HepG2 (cell line): ENCODE results near the gene CEP131. TPM values are rescaled to one million over a fixed set of nuclear protein-coding genes. Genes with fewer than 3 reads are reported as not detected.

Experiments
- ATAC-seq: fragments of 200-7000 bp; cut with Tn5 transposase; 3 replicates; pipeline ENCODE4 v1.9.1; 2020; ENCODE audit warnings: mild to moderate bottlenecking, moderate library complexity
- BruUV-seq: library from RNA; stranded (reverse); fragments of 400-500 nt; replicated peaks from 2 replicates; lab custom pipeline; 2021; lab: Mats Ljungman, UMichigan
- CTCF ChIA-PET: fragments of 300-600 bp; formaldehyde crosslinking; extraction: SDS; loops from one replicate; lab custom pipeline; 2021; ENCODE audit warnings: low total read pairs, inconsistent platforms, low intra/inter-chr PET ratio; lab: Yijun Ruan, JAX
- POLR2A ChIA-PET: fragments of 350-600 bp; sonication (Branson Sonifier 250); formaldehyde crosslinking; loops from one replicate; lab custom pipeline; 2020; ENCODE audit warnings: antibody characterized with exemption, inconsistent platforms; lab: Yijun Ruan, JAX
- DNase-seq: peaks from one replicate; pipeline ENCODE4 v3.0.0-alpha.2; 2015; ENCODE audit warnings: low spot score
- FAIRE-seq: peaks from 3 replicates; lab custom pipeline; 2011; peaks lifted over from hg19 to GRCh38; lab: Jason Lieb, UNC
- H2AFZ ChIP-seq: one replicate; pipeline ENCODE4 v1.6.1; 2011; ENCODE audit warnings: low read length, inconsistent platforms
- H3K27ac ChIP-seq: fragments of 300-600 bp; 3 replicates; pipeline ENCODE4 v1.8.0; 2011; ENCODE audit warnings: mixed run types, mild to moderate bottlenecking, mixed read lengths, low read length, inconsistent platforms; ENCODE audit not compliant: insufficient read depth; ENCODE audit errors: extremely low read length
- H3K27me3 ChIP-seq, 2 experiments: fragments of 200-600 bp in 1 of 2; 2 replicates in 1 of 2; 3 replicates in 1 of 2; pipeline versions ENCODE4 v1.6.0 to v1.8.0; 2011; ENCODE audit warnings: low read length in 2 of 2, mild to moderate bottlenecking in 2 of 2, moderate library complexity in 2 of 2, inconsistent platforms in 1 of 2; ENCODE audit not compliant: insufficient read depth in 2 of 2, control insufficient read depth in 1 of 2
- H3K36me3 ChIP-seq, 2 experiments: fragments of 200-600 bp in 1 of 2; replicated peaks in 1 of 2; 2 replicates in 1 of 2; 3 replicates in 1 of 2; pipeline versions ENCODE4 v1.5.1 to v1.8.0; 2011; ENCODE audit warnings: low read length in 2 of 2, inconsistent platforms in 1 of 2; ENCODE audit not compliant: insufficient read depth in 2 of 2, control insufficient read depth in 1 of 2
- H3K4me1 ChIP-seq: 2 replicates; pipeline ENCODE4 v1.5.1; 2012; ENCODE audit warnings: low read length, inconsistent platforms; ENCODE audit not compliant: insufficient read depth
- H3K4me2 ChIP-seq: 2 replicates; pipeline ENCODE4 v1.6.0; 2011; ENCODE audit warnings: low read depth, low read length, inconsistent platforms
- H3K4me3 ChIP-seq, 3 experiments: fragments of 200-600 bp in 1 of 3; sonication (generic), shearing (Covaris generic) in 1 of 3; replicated peaks in 1 of 3; 2 replicates each; pipeline ENCODE4 v1.5.1; 2011 to 2016; ENCODE audit warnings: low read length in 3 of 3, inconsistent platforms in 2 of 3, low read depth in 2 of 3, mild to moderate bottlenecking in 2 of 3, control low read depth in 1 of 3, mixed read lengths in 1 of 3; ENCODE audit not compliant: insufficient read depth in 1 of 3
- H3K79me2 ChIP-seq: one replicate; pipeline ENCODE4 v1.6.1; 2011; ENCODE audit warnings: low read length, inconsistent platforms; ENCODE audit not compliant: insufficient read depth
- H3K9ac ChIP-seq: 2 replicates; pipeline ENCODE4 v1.6.0; 2011; ENCODE audit warnings: mild to moderate bottlenecking, low read depth, low read length, inconsistent platforms; ENCODE audit not compliant: insufficient read depth
- H3K9me3 ChIP-seq: 2 replicates; pipeline ENCODE4 v1.5.1; 2012; ENCODE audit warnings: mild to moderate bottlenecking, low read length
- H4K20me1 ChIP-seq: 2 replicates; pipeline ENCODE4 v1.6.0; 2011; ENCODE audit warnings: inconsistent platforms, mild to moderate bottlenecking, low read length, moderate library complexity; ENCODE audit not compliant: insufficient read depth
- HNRNPL ChIP-seq: fragments of 200-400 bp; formaldehyde crosslinking; IDR thresholded peaks from 2 replicates; pipeline ENCODE4 v1.6.1; 2017; ENCODE audit warnings: mild to moderate bottlenecking, low read depth, low read length
- HNRNPLL ChIP-seq: fragments of 200-400 bp; formaldehyde crosslinking; IDR thresholded peaks from 2 replicates; pipeline ENCODE4 v1.6.1; 2017; ENCODE audit warnings: mild to moderate bottlenecking, low read depth, low read length; ENCODE audit not compliant: poor library complexity, severe bottlenecking
- SNAPC4 ChIP-seq: sonication (generic); formaldehyde crosslinking; IDR thresholded peaks from 2 replicates; pipeline ENCODE4 v1.4.0; 2020; ENCODE audit warnings: mild to moderate bottlenecking, missing genetic modification reagents
- ZFP90 ChIP-seq: sonication (generic); formaldehyde crosslinking; IDR thresholded peaks from 2 replicates; pipeline ENCODE4 v1.8.0; 2022; ENCODE audit warnings: missing genetic modification reagents, mild to moderate bottlenecking, inconsistent platforms, borderline replicate concordance
- ZNF10 ChIP-seq: sonication (generic); formaldehyde crosslinking; IDR thresholded peaks from 2 replicates; pipeline ENCODE4 v1.4.0; 2020; ENCODE audit warnings: mild to moderate bottlenecking, low read depth, missing genetic modification reagents, borderline replicate concordance
- ZNF839 ChIP-seq: sonication (generic); formaldehyde crosslinking; IDR thresholded peaks from 2 replicates; pipeline ENCODE4 v1.4.0; 2020; ENCODE audit warnings: missing genetic modification reagents, mild to moderate bottlenecking, borderline replicate concordance
- whole genome bisulfite sequencing: methylation state at CpG from one replicate; pipeline ENCODE4 v1.1.6; 2017; ENCODE audit warnings: low lambda C conversion rate; 5-methylcytosine and 5-hydroxymethylcytosine counted together
- in situ Hi-C: cut with HindIII; loops from 2 replicates; pipeline ENCODE4 v1.10.0; 2017; ENCODE audit warnings: low pct_unique_long_range_greater_than_20kb; ENCODE audit not compliant: extremely low pct_ligation_motif_present
- intact Hi-C: fragments of 100-400 bp; cut with micrococcal nuclease; formaldehyde crosslinking; loops from one replicate; pipeline ENCODE4 v1.10.0; 2022; ENCODE audit not compliant: unreplicated experiment
- polyA plus RNA-seq, 8 experiments: library from polyadenylated mRNA; depleted of rRNA in 3 of 8; stranded (reverse) in 7 of 8; unstranded in 1 of 8; fragments of >200 nt; fragmentation: Illumina TruSeq in 4 of 8; extraction: Trizol in 4 of 8; gene quantifications; 2 replicates each; pipeline versions ENCODE4 v1.2.1 to v1.2.3, GENCODE V29; 2011 to 2016; ENCODE audit warnings: low read depth in 4 of 8, missing spikeins in 1 of 8, mixed read lengths in 1 of 8; ENCODE audit not compliant: insufficient read depth in 1 of 8
- total RNA-seq, 5 experiments: library from RNA; depleted of rRNA; stranded (reverse); fragments of >200 nt; fragmentation: Illumina TruSeq; extraction: Trizol; gene quantifications; 2 replicates each; pipeline ENCODE4 v1.2.3, GENCODE V29; 2016; ENCODE audit warnings: low read depth in 1 of 5
- TF ChIP-seq, protein P1 (sequence below): sonication (generic); formaldehyde crosslinking; IDR thresholded peaks from 2 replicates; pipeline ENCODE4 v1.4.0; 2020; ENCODE audit warnings: mild to moderate bottlenecking, low read depth, missing genetic modification reagents
- TF ChIP-seq, protein P2 (sequence below): sonication (generic); formaldehyde crosslinking; IDR thresholded peaks from 2 replicates; pipeline ENCODE4 v1.4.0; 2020; ENCODE audit warnings: missing genetic modification reagents
- TF ChIP-seq, protein P3 (sequence below): sonication (generic); formaldehyde crosslinking; IDR thresholded peaks from 2 replicates; pipeline ENCODE4 v1.4.0; 2020; ENCODE audit warnings: mild to moderate bottlenecking, missing genetic modification reagents, borderline replicate concordance
- TF ChIP-seq, protein P4 (sequence below): IDR thresholded peaks from 2 replicates; pipeline ENCODE4 v1.6.1; 2012; ENCODE audit warnings: inconsistent platforms

CEP131 gene
- total and polyA plus RNA-seq, 2 of the 13 experiments (the other 11 are each of a cell fraction or from before 2014, with no cell fraction given) = 5.0 to 16.8 TPM

GRCh38 chr17:81179220-81179619 lies 43.5 kb downstream of the CEP131 start:
- no peak overlapping the region for H3K9ac ChIP-seq
- H4K20me1 ChIP-seq = no peaks in the 10 kb centered on the region
- H2AFZ ChIP-seq = no peak overlapping the region
- ChIA-PET POLR2A (interaction anchor here (1.0 to 2.2 kb wide), 3 partner anchors 8 to 59 kb away, joined by 3 to 8 read pairs (median 3); partner anchors contain the start of genes AATK, NDUFAF8, PVALEF and TEPSIN), CTCF (no interaction called here)
- DNase-seq = no peak
- intact Hi-C loops = no loop called here
- H3K4me1 ChIP-seq = peaks cover 29% of the 10 kb centered on the region
- H3K4me3 ChIP-seq = peak overlapping the region in 2 of 3 experiments; percentile 3 to 44; a peak in 1 of 6 replicates
- FAIRE-seq = no peak
- WGBS = 19% methylated on average over 3 of the region's 9 CpGs
- peak overlapping the region; percentile 55 for H3K4me2 ChIP-seq
- H3K9me3 ChIP-seq = no peaks in the 10 kb centered on the region
- no TSS peak for BruUV-seq
- H3K79me2 ChIP-seq = no peaks in the 10 kb centered on the region
- ATAC-seq = peak; percentile 41
- no peaks in the 10 kb centered on the region for H3K36me3 ChIP-seq
- H3K27me3 ChIP-seq = peaks cover 19 to 53% of the 10 kb centered on the region in 2 experiments
- in situ Hi-C loops = no loop called here
- no peak overlapping the region for H3K27ac ChIP-seq
- TF ChIP-seq, protein P1, sequence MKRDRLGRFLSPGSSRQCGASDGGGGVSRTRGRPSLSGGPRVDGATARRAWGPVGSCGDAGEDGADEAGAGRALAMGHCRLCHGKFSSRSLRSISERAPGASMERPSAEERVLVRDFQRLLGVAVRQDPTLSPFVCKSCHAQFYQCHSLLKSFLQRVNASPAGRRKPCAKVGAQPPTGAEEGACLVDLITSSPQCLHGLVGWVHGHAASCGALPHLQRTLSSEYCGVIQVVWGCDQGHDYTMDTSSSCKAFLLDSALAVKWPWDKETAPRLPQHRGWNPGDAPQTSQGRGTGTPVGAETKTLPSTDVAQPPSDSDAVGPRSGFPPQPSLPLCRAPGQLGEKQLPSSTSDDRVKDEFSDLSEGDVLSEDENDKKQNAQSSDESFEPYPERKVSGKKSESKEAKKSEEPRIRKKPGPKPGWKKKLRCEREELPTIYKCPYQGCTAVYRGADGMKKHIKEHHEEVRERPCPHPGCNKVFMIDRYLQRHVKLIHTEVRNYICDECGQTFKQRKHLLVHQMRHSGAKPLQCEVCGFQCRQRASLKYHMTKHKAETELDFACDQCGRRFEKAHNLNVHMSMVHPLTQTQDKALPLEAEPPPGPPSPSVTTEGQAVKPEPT (CRISPR knock-in tag) = no peak
- TF ChIP-seq, protein P2, sequence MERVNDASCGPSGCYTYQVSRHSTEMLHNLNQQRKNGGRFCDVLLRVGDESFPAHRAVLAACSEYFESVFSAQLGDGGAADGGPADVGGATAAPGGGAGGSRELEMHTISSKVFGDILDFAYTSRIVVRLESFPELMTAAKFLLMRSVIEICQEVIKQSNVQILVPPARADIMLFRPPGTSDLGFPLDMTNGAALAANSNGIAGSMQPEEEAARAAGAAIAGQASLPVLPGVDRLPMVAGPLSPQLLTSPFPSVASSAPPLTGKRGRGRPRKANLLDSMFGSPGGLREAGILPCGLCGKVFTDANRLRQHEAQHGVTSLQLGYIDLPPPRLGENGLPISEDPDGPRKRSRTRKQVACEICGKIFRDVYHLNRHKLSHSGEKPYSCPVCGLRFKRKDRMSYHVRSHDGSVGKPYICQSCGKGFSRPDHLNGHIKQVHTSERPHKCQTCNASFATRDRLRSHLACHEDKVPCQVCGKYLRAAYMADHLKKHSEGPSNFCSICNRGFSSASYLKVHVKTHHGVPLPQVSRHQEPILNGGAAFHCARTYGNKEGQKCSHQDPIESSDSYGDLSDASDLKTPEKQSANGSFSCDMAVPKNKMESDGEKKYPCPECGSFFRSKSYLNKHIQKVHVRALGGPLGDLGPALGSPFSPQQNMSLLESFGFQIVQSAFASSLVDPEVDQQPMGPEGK = 0 out of 2 replicates have a peak, but pooled peaks have one; percentile 31
- TF ChIP-seq, protein P3, sequence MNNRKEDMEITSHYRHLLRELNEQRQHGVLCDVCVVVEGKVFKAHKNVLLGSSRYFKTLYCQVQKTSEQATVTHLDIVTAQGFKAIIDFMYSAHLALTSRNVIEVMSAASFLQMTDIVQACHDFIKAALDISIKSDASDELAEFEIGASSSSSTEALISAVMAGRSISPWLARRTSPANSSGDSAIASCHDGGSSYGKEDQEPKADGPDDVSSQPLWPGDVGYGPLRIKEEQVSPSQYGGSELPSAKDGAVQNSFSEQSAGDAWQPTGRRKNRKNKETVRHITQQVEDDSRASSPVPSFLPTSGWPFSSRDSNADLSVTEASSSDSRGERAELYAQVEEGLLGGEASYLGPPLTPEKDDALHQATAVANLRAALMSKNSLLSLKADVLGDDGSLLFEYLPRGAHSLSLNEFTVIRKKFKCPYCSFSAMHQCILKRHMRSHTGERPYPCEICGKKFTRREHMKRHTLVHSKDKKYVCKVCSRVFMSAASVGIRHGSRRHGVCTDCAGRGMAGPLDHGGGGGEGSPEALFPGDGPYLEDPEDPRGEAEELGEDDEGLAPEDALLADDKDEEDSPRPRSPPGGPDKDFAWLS = no peak
- TF ChIP-seq HNRNPL = peak; percentile 74; the same call in 1 of the 2 replicates
- TF ChIP-seq ZNF10 = no peak
- peak; percentile 18 for TF ChIP-seq HNRNPLL
- no peak for TF ChIP-seq ZFP90 (CRISPR knock-in tag)
- TF ChIP-seq, protein P4, sequence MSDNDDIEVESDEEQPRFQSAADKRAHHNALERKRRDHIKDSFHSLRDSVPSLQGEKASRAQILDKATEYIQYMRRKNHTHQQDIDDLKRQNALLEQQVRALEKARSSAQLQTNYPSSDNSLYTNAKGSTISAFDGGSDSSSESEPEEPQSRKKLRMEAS = peak; percentile 50
- no peak for TF ChIP-seq SNAPC4
- no peak for TF ChIP-seq ZNF839 (CRISPR knock-in tag)
